Left ventricle myocardium inferior (tissue), 1 donor: ENCODE data around the gene TM4SF18. TPM values are rescaled to one million over a fixed set of nuclear protein-coding genes. Genes with fewer than 3 reads are reported as not detected.

Experiments used
- DNase-seq: peaks from one replicate; pipeline ENCODE4 v3.0.0-alpha.2; 2020
- H3K27ac ChIP-seq: fragments of 200-600 bp; replicated peaks from 2 replicates; pipeline ENCODE4 v1.8.0; 2021
- H3K27me3 ChIP-seq: fragments of 200-600 bp; 2 replicates; pipeline ENCODE4 v1.8.0; 2021; ENCODE audit warnings: low read depth
- H3K36me3 ChIP-seq: fragments of 200-600 bp; 2 replicates; pipeline ENCODE4 v1.8.0; 2021
- H3K4me1 ChIP-seq: fragments of 200-600 bp; 2 replicates; pipeline ENCODE4 v1.8.0; 2021
- H3K4me3 ChIP-seq: fragments of 200-600 bp; 2 replicates; pipeline ENCODE4 v1.8.0; 2021; ENCODE audit warnings: mild to moderate bottlenecking, moderate library complexity
- H3K9me3 ChIP-seq: fragments of 200-600 bp; replicated peaks from 2 replicates; pipeline ENCODE4 v1.8.0; 2021
- intact Hi-C: fragments of 100-400 bp; cut with micrococcal nuclease; formaldehyde crosslinking; loops from one replicate; pipeline ENCODE4 v1.11.0; 2022
- total RNA-seq: library from RNA; stranded (reverse); fragmentation: NEBNext Ultra II Directional; extraction: Animal tissue kit (Norgen Biotek cat#: 25700); gene quantifications from one replicate; pipeline ENCODE4 v1.2.1, GENCODE V29; 2021
- TF ChIP-seq, protein P1 (sequence below): fragments of 200-600 bp; IDR thresholded peaks from 2 replicates; pipeline ENCODE4 v1.8.0; 2021; ENCODE audit warnings: antibody characterized with exemption, mild to moderate bottlenecking, borderline replicate concordance
- donor health status: DM: no; HTN: yes; CAD: no; lungs with severe emphysema.

Gene TM4SF18
- total RNA-seq, 1 donor from 2014 or later, result 11.2 TPM

DNA sequence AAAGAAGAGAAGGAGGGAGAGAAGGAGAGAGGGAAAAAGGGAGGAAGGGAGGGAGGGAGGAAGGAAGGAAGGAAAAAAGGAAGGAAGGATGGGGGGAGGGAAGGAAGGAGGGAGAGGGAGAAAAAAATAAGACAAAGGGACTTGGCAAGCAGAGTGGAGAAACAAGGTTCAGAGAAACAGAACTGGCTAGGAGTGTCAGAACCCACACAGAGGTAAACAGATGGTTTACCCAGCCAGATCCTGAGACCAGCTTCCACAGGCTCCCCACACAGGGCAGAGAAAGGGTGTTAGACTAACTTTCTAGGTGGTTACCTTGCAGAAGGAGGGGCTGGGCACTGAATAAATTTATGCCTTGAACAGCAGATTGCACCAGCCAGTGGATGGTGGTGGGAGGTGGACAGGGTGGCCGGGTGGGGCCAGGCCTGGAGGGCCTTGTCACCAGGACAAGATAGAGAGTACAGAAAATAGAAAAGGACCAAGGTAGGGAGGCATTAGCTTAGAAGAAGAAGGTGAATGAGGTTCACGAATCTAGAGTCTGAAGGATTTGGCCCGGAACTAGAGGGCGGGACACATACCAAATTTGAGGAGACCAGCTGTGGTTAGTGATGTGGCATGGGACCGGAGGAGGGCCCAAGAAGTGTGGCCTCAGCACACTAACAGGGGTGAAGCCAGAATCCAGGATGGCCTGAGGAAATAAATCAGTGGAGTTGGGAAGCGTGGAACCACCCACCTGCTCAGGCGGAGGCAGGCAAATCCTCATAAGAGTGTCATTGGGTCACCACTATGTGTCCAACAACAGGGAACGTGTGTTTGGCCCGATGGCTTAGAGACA is 45.3 kb upstream of the TM4SF18 start:
- no peak for DNase-seq
- H3K27ac ChIP-seq, result peak overlapping the region; percentile 90
- H3K27me3 ChIP-seq, result no peaks in the 10 kb centered on the region
- no peaks in the 10 kb centered on the region for H3K9me3 ChIP-seq
- H3K36me3 ChIP-seq, result peaks cover 19% of the 10 kb centered on the region
- intact Hi-C loops, result no loop called here
- peaks cover 53% of the 10 kb centered on the region for H3K4me1 ChIP-seq
- TF ChIP-seq, protein P1, sequence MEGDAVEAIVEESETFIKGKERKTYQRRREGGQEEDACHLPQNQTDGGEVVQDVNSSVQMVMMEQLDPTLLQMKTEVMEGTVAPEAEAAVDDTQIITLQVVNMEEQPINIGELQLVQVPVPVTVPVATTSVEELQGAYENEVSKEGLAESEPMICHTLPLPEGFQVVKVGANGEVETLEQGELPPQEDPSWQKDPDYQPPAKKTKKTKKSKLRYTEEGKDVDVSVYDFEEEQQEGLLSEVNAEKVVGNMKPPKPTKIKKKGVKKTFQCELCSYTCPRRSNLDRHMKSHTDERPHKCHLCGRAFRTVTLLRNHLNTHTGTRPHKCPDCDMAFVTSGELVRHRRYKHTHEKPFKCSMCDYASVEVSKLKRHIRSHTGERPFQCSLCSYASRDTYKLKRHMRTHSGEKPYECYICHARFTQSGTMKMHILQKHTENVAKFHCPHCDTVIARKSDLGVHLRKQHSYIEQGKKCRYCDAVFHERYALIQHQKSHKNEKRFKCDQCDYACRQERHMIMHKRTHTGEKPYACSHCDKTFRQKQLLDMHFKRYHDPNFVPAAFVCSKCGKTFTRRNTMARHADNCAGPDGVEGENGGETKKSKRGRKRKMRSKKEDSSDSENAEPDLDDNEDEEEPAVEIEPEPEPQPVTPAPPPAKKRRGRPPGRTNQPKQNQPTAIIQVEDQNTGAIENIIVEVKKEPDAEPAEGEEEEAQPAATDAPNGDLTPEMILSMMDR, result no peak
- peak overlapping the region; percentile 69 for H3K4me3 ChIP-seq

DNA sequence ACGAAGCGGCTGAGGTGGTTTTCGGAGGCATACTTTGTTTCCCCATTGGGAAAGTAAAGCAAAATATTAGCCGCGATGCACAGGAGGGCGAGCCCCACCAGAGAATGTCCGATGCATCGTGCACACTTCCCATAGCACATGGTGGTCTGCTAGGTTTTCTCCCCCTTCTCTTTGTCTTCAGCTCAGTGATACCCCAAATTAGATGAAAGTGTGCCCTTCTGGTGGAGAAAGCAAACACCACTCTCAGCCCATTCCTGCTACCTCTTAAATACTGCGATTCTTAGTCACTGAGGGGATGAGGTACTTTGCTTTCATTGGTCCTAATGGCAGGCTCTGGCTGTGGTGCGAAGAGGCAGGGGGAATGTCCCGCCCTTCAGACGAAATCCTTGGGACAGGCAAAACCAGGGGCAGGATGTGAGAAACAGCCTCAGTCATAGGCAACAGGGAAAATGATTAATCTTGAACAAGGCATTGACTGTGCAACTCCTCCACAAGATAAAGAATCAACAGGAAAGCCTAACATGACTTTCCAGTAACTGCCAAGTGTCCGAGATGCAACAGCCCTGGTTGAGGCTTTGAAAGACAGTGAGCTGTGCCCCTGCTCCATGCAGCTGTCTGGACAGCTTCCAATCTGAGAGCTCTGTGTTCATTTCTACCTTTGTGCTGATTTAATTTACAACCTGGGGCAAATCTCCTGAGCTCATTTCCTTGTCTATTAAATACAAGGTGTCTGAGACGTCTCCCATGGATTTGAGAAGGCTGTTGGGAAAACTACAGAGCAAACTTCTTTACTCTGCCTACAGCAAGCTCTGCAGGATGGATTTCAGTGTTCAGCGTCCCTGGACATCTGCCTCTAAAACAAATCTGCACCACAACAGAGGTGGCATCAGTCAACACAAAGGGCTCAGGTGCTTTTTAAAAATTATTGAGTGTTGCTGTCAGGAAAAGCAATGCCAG is 44.2 kb upstream of the TM4SF18 start, which contains the start of gene TM4SF1:
Gene TM4SF1 (minus strand): TSS at position 242 of the 957 bp plus-strand sequence. CDS start 102 bp downstream, at position 140.
- peaks cover 29% of the 10 kb centered on the region for H3K36me3 ChIP-seq
- H3K27ac ChIP-seq, result peak within 1 kb of the TSS; percentile 90
- H3K27me3 ChIP-seq, result no peaks in the 10 kb centered on the region
- peaks cover 63% of the 10 kb centered on the region for H3K4me1 ChIP-seq
- H3K9me3 ChIP-seq, result no peaks in the 10 kb centered on the region
- H3K4me3 ChIP-seq, result peak within 1 kb of the TSS; percentile 69
- DNase-seq, result peak; percentile 68
- TF ChIP-seq, protein P1, result no peak
- intact Hi-C loops, result no loop called here

DNA sequence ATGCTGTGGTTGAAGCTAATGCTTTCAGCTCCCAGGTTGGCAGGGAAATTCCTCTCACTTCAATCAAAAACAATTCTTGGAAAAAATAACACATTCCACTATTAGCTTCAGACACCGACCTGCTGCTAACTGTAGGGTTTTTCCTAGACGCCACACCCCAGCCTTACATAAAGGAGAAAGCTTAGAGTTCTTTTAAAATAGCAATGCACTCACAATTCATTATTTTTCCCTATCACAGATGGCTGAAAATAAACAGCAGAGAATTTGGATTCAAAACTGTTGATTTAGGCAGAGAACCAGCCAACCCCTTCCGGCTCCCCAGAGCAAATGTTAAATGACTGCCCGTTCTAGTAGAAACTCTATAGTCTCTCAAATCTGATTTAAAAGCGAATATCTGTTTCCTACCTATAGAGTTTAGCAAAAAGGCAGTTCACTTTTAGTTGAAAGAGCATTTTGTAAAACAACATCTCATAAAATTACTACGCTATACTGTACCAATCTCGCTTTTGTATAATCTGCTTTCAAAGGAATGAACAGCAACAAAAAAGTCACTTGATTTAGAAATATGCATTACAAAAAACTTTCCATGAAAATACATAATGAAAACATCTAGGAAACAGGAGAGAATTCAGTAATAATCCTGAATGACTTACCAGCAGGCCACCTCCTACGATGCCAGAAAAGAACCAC is 43.4 kb upstream of the TM4SF18 start:
- Histone ChIP-seq H3K27me3 (no peaks in the 10 kb centered on the region), H3K27ac (peak overlapping the region; percentile 90), H3K9me3 (no peaks in the 10 kb centered on the region), H3K36me3 (peaks cover 35% of the 10 kb centered on the region), H3K4me1 (peaks cover 61% of the 10 kb centered on the region), H3K4me3 (peak overlapping the region; percentile 69)
- intact Hi-C loops, result no loop called here
- TF ChIP-seq, protein P1, result no peak
- DNase-seq, result no peak

DNA sequence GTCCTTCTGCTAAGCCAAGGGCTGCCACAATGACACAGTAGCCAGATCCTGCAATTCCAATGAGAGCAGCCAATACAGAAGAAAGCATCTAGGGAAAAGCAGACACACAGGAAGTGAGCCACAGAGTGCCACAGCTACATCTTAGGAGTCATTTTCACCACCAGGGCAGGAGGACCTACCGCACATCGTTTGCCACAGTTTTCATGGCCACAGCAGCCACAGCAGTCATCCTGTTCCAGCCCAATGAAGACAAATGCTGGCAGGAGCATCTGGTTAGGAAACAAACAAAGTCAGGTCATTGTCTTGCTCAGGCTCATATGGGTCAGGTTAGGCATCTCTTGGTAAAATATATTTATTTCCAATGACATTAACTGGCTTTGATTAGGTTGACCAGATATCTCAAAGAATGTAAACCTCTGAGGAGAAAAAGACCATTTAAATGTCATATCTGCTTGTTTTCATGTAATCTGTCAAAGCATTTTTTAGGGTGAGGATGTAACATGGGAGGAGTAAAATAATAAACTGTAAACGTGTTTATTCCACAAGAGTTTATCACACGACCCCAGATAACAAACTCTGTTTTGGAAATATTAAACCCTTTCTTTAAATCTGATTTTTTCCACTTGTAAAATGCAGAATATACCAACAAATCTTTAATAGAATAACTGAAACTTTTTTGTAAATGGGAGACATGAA is 42.2 kb upstream of the TM4SF18 start:
- Histone ChIP-seq H3K4me3 (peak overlapping the region; percentile 69), H3K36me3 (peaks cover 48% of the 10 kb centered on the region), H3K27me3 (no peaks in the 10 kb centered on the region), H3K9me3 (no peaks in the 10 kb centered on the region), H3K4me1 (peaks cover 67% of the 10 kb centered on the region), H3K27ac (peak overlapping the region; percentile 90)
- DNase-seq, result no peak
- TF ChIP-seq, protein P1, result no peak
- intact Hi-C loops, result no loop called here
